ENCODE measurements around the gene CCDC97.

GRCh38 chr19:41372501-41372900, 62.5 kb downstream of the CCDC97 start:
- no peak for TF ChIP-seq POLR2AphosphoS5 (IDR thresholded peaks at IDR 0.05)
- no peak for TF ChIP-seq CTCF (IDR thresholded peaks at IDR 0.05)
- TF ChIP-seq POLR2A (IDR thresholded peaks at IDR 0.05), result no peak

Measured in sigmoid colon (tissue), 4 donors.